ENCODE results near the gene SLCO6A1.

The SLCO6A1 gene

DNA sequence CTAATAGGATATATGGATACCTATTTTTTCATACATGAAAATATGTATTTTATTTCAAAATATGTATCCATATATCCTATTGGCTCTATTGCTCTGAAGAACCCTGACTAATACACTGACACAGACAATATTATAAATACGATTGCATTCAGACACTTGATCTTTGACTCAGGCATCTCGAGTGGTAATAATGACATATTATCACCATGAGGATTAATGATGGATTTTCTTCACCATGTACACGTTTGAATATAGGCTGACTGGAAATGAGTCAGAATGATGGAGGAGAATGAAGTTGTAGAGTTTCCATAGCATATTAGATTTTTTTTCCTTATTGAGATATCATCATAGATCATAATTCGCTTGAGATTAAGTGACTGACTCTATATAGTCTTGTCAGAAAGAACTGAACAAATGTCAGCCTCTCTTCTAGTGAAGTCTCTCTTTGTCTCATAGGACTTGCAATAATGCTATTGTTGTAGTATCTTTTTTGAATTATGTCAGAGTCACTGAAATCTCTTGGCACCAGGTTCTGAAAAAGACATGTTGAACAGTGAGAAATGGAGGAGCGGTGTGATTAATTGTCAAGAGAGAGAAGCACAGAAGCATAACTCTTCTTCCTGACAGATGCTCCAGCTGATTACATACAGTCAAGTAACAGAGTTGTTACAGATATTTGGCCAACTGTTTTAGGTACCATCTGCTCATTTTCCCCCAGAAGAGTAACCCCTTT lies 41.4 kb upstream of the SLCO6A1 start:
- no peak for DNase-seq (ENCODE audit: extremely low spot score)
- ChIA-PET POLR2A (no interaction called here), CTCF (interaction anchor here (0.6 kb wide), 1 partner anchor 244 kb away, joined by 3 read pairs; no protein-coding TSS in a partner anchor)
- TF ChIP-seq LEF1 (IDR thresholded peaks at IDR 0.05; ENCODE audit: borderline replicate concordance) (no peak), ARNT (IDR thresholded peaks at IDR 0.05) (no peak), FOXK2 (IDR thresholded peaks at IDR 0.05) (no peak), CTBP1 (IDR thresholded peaks at IDR 0.05; ENCODE audit: borderline replicate concordance) (no peak), TARDBP (IDR thresholded peaks at IDR 0.05) (no peak), ZNF384 (IDR thresholded peaks at IDR 0.05) (no peak), BHLHE40 (IDR thresholded peaks at IDR 0.05; ENCODE audit: borderline replicate concordance) (no peak)

DNA sequence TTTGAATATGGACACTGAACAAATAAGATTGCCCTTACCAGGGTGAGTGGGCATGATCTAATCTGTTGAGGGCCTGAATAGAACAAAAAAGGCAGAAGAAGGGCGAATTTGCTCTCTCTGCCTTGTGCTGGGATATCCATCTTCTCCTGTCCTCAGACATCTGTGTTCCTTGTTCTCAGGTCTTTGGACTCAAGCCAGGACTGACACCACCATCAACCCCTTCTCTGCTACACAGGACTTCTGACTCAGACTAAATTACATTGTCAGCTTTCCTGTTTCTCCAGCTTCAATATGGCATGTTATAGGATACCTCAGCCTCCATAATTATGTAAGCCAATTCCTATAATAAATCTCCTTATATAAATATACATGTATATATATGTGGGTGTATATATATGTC lies 40.8 kb upstream of the SLCO6A1 start:
- ChIA-PET POLR2A (no interaction called here), CTCF (interaction anchor here (0.6 to 1.1 kb wide), 2 partner anchors 244 to 685 kb away, joined by 3 to 5 read pairs; no protein-coding TSS in a partner anchor)
- TF ChIP-seq ZNF384 (IDR thresholded peaks at IDR 0.05) (no peak), ELF4 (IDR thresholded peaks at IDR 0.05) (no peak), NFRKB (IDR thresholded peaks at IDR 0.05) (no peak), L3MBTL2 (conservative IDR thresholded peaks at IDR 0.05) (no peak), LEF1 (IDR thresholded peaks at IDR 0.05; ENCODE audit: borderline replicate concordance) (no peak), ARNT (IDR thresholded peaks at IDR 0.05) (no peak), FOXK2 (IDR thresholded peaks at IDR 0.05) (no peak), HDGF (IDR thresholded peaks at IDR 0.05; ENCODE audit: borderline replicate concordance) (no peak), FOXA1 (IDR thresholded peaks at IDR 0.05) (no peak), FOXM1 (IDR thresholded peaks at IDR 0.05; ENCODE audit: borderline replicate concordance) (no peak)
- no peak for DNase-seq (ENCODE audit: extremely low spot score)

DNA sequence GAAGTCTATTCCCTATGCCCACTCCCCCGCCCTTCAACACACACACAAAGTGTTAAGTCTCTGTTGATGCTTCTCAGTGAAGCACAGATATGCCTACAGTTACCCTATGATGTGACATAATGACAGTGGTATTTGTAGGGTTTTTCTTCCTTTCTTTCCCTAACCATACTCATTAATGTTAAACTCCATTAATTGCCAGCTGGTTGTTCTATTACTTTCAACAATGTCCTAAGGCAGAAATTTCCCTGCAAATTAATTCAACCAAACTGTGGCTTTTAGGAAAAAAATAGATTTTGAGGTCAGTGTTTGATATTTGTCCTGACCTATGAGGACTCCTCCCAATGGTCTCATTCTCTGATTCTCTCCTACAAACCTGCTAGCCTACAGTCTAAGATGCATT lies 38.2 kb upstream of the SLCO6A1 start:
- CTCF ChIA-PET, result interaction anchor here (0.6 to 1.4 kb wide), 3 partner anchors 10 to 248 kb away, joined by 3 to 8 read pairs (median 4); no protein-coding TSS in a partner anchor
- POLR2A ChIA-PET, result no interaction called here
- DNase-seq (ENCODE audit: extremely low spot score), result no peak
- no peak for TF ChIP-seq BHLHE40 (IDR thresholded peaks at IDR 0.05; ENCODE audit: borderline replicate concordance)
- TF ChIP-seq TARDBP (IDR thresholded peaks at IDR 0.05), result no peak

GRCh38 chr5:102536323-102536928 lies 37.6 kb upstream of the SLCO6A1 start:
- no peak for DNase-seq (ENCODE audit: extremely low spot score)

DNA sequence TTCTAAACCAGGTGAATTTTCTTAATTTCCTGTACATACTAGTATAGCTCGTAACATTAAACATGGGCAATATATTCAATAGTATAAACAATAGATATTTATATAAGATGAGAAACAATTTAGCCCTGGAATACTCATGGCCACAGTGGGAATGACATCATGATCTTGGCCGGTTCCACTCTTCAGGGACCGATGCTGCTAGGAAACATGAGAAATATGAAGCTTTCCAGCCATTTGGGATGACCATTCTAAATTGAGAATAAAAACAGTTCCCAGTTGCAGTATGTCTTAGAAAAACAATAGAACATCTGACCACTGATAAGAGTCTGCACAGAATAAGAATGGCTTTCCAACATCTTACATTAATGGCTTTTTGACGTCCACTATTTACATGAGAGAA lies 33.3 kb upstream of the SLCO6A1 start:
- ChIA-PET POLR2A (no interaction called here), CTCF (no interaction called here)
- DNase-seq (ENCODE audit: extremely low spot score), result no peak
- TF ChIP-seq FOXK2 (IDR thresholded peaks at IDR 0.05), result no peak
- TF ChIP-seq, protein P1, sequence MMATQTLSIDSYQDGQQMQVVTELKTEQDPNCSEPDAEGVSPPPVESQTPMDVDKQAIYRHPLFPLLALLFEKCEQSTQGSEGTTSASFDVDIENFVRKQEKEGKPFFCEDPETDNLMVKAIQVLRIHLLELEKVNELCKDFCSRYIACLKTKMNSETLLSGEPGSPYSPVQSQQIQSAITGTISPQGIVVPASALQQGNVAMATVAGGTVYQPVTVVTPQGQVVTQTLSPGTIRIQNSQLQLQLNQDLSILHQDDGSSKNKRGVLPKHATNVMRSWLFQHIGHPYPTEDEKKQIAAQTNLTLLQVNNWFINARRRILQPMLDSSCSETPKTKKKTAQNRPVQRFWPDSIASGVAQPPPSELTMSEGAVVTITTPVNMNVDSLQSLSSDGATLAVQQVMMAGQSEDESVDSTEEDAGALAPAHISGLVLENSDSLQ (IDR thresholded peaks at IDR 0.05), result no peak
- no peak for TF ChIP-seq L3MBTL2 (conservative IDR thresholded peaks at IDR 0.05)
- no peak for TF ChIP-seq TARDBP (IDR thresholded peaks at IDR 0.05)
- no peak for TF ChIP-seq FOXA1 (IDR thresholded peaks at IDR 0.05)
- TF ChIP-seq CTBP1 (IDR thresholded peaks at IDR 0.05; ENCODE audit: borderline replicate concordance), result no peak
- TF ChIP-seq HDGF (IDR thresholded peaks at IDR 0.05; ENCODE audit: borderline replicate concordance), result no peak
- no peak for TF ChIP-seq FOXM1 (IDR thresholded peaks at IDR 0.05; ENCODE audit: borderline replicate concordance)

More at GRCh38 chr5:102536323-102536928, 37.6 kb upstream of the SLCO6A1 start:
- TF ChIP-seq LEF1 (IDR thresholded peaks at IDR 0.05; ENCODE audit: borderline replicate concordance) (no peak), FOXK2 (IDR thresholded peaks at IDR 0.05) (no peak), ARNT (IDR thresholded peaks at IDR 0.05) (no peak), FOXA1 (IDR thresholded peaks at IDR 0.05) (no peak), TARDBP (IDR thresholded peaks at IDR 0.05) (no peak), SUZ12 (IDR thresholded peaks at IDR 0.05) (no peak), ELF4 (IDR thresholded peaks at IDR 0.05) (no peak), HDGF (IDR thresholded peaks at IDR 0.05; ENCODE audit: borderline replicate concordance) (no peak), CTBP1 (IDR thresholded peaks at IDR 0.05; ENCODE audit: borderline replicate concordance) (no peak), BHLHE40 (IDR thresholded peaks at IDR 0.05; ENCODE audit: borderline replicate concordance) (no peak), FOXM1 (IDR thresholded peaks at IDR 0.05; ENCODE audit: borderline replicate concordance) (no peak), SP1 (IDR thresholded peaks at IDR 0.05) (no peak), NFRKB (IDR thresholded peaks at IDR 0.05) (no peak), ZNF384 (IDR thresholded peaks at IDR 0.05) (no peak), L3MBTL2 (conservative IDR thresholded peaks at IDR 0.05) (no peak)
- TF ChIP-seq, protein P1 (IDR thresholded peaks at IDR 0.05), result no peak
- CTCF ChIA-PET, result interaction anchor here (0.6 to 0.7 kb wide), 4 partner anchors 48 to 603 kb away, joined by 3 to 4 read pairs (median 3); no protein-coding TSS in a partner anchor
- POLR2A ChIA-PET, result no interaction called here

DNA sequence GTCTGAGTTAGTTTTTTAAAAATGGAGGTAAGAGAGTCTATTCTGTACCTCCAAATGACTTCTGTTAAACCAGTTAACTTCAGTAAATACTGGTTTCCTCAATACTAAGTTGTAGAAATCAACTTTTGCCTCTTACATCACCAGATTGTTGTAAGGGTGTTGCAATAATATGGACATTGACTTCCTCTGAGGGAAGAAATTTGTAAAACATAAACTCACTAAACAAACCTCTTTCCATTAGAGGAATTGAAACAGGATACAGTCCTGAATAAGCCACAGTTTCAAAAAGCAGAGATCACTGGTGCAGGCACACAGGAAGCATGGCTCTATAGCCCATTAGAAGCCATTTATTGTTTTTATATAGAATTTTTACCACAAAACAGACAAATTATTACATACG lies 32.7 kb upstream of the SLCO6A1 start:
- CTCF ChIA-PET, result no interaction called here
- TF ChIP-seq ARNT (IDR thresholded peaks at IDR 0.05), result no peak
- no peak for TF ChIP-seq FOXA1 (IDR thresholded peaks at IDR 0.05)
- TF ChIP-seq, protein P1 (IDR thresholded peaks at IDR 0.05), result no peak
- no peak for TF ChIP-seq SP1 (IDR thresholded peaks at IDR 0.05)
- no peak for TF ChIP-seq ZNF384 (IDR thresholded peaks at IDR 0.05)
- no peak for TF ChIP-seq LEF1 (IDR thresholded peaks at IDR 0.05; ENCODE audit: borderline replicate concordance)
- TF ChIP-seq BHLHE40 (IDR thresholded peaks at IDR 0.05; ENCODE audit: borderline replicate concordance), result no peak
- TF ChIP-seq HDGF (IDR thresholded peaks at IDR 0.05; ENCODE audit: borderline replicate concordance), result no peak
- TF ChIP-seq CTBP1 (IDR thresholded peaks at IDR 0.05; ENCODE audit: borderline replicate concordance), result no peak
- TF ChIP-seq TARDBP (IDR thresholded peaks at IDR 0.05), result no peak
- no peak for TF ChIP-seq ELF4 (IDR thresholded peaks at IDR 0.05)
- TF ChIP-seq SUZ12 (IDR thresholded peaks at IDR 0.05), result no peak
- no peak for TF ChIP-seq FOXM1 (IDR thresholded peaks at IDR 0.05; ENCODE audit: borderline replicate concordance)
- POLR2A ChIA-PET, result no interaction called here
- DNase-seq (ENCODE audit: extremely low spot score), result no peak
